Measurements from ENCODE around the gene GPR132.
A peak's percentile ranks its signal among the peaks of the same experiment; 100 is the strongest.
"Not testable (repeated sequence)": the region's sequence is repeated elsewhere in the genome, so short reads cannot be mapped to it uniquely, and the experiment has no call there.

The GPR132 gene

GRCh38 chr14:105065280-105066228 lies at the start of gene GPR132:
Gene GPR132, minus strand, starts transcription at chr14:105065430. Its CDS starts 10,010 bp downstream, at chr14:105055420.
- peak; percentile 86 for DNase-seq

GRCh38 chr14:105109243-105109642 lies 44.0 kb upstream of the GPR132 start:
- DNase-seq, result not testable (repeated sequence)

- no peak for DNase-seq
Measured at GRCh38 chr14:105108516-105108864, 43.3 kb upstream of the GPR132 start.

GRCh38 chr14:105107781-105108515 lies 42.7 kb upstream of the GPR132 start:
- DNase-seq, result no peak

- DNase-seq, result no peak
Measured at GRCh38 chr14:105107351-105107750, 42.1 kb upstream of the GPR132 start.

GRCh38 chr14:105105158-105105557 lies 39.9 kb upstream of the GPR132 start:
- no peak for DNase-seq

- no peak for DNase-seq
Measured at GRCh38 chr14:105102893-105103292, 37.7 kb upstream of the GPR132 start.

- DNase-seq, result no peak
Measured at GRCh38 chr14:105102361-105102870, 37.2 kb upstream of the GPR132 start.

GRCh38 chr14:105100910-105101309 lies 35.7 kb upstream of the GPR132 start:
- no peak for DNase-seq

- no peak for DNase-seq
Measured at GRCh38 chr14:105099778-105100177, 34.5 kb upstream of the GPR132 start.

- no peak for DNase-seq
Measured at GRCh38 chr14:105098316-105098715, 33.1 kb upstream of the GPR132 start.

- DNase-seq, result no peak
Measured at GRCh38 chr14:105097794-105098127, 32.5 kb upstream of the GPR132 start.

GRCh38 chr14:105096206-105096875 lies 31.1 kb upstream of the GPR132 start:
- no peak for DNase-seq

GRCh38 chr14:105095236-105095805 lies 30.1 kb upstream of the GPR132 start:
- no peak for DNase-seq

GRCh38 chr14:105094193-105094907 lies 29.1 kb upstream of the GPR132 start:
- DNase-seq, result no peak

- peak; percentile 72 for DNase-seq
Measured at GRCh38 chr14:105093431-105094192, 28.4 kb upstream of the GPR132 start.

GRCh38 chr14:105093038-105093430 lies 27.8 kb upstream of the GPR132 start:
- DNase-seq, result peak; percentile 74

- DNase-seq, result no peak
Measured at GRCh38 chr14:105092171-105093037, 27.2 kb upstream of the GPR132 start.

GRCh38 chr14:105091517-105092170 lies 26.4 kb upstream of the GPR132 start:
- DNase-seq, result no peak

- DNase-seq, result no peak
Measured at GRCh38 chr14:105091054-105091516, 25.9 kb upstream of the GPR132 start.

Measured in activated T-cell treated with anti-CD3 and anti-CD28 coated beads, Interleukin-2, amount 50 U/mL, for 1 hour (primary cell).